Vagina (tissue), 2 donors: ENCODE measurements around the gene PDIA5.

Experiments used
- CTCF ChIP-seq, 3 experiments: fragments of 450-650 bp in 2 of 3; fragments of 200-600 bp in 1 of 3; sonication (generic) in 1 of 3; IDR thresholded peaks; one replicate each; pipeline ENCODE4 v1.5.1; 2017 to 2019; ENCODE audit warnings: antibody characterized with exemption in 3 of 3, mild to moderate bottlenecking in 2 of 3, moderate library complexity in 2 of 3
- POLR2A ChIP-seq, 2 donors: fragments of 450-650 bp; IDR thresholded peaks; one replicate each; pipeline ENCODE4 v1.6.1; 2017; ENCODE audit warnings: antibody characterized with exemption in 2 of 2, mild to moderate bottlenecking in 2 of 2, moderate library complexity in 2 of 2

- TF ChIP-seq CTCF (IDR thresholded peaks at IDR 0.05) = no peak
- no peak for TF ChIP-seq POLR2A (IDR thresholded peaks at IDR 0.05)
Measured at GRCh38 chr3:123080864-123081562, 14.2 kb downstream of the PDIA5 start.
